ENCODE results near the gene PIK3R3. TPM values are rescaled to one million over a fixed set of nuclear protein-coding genes. Genes with fewer than 3 reads are reported as not detected.

Gene PIK3R3
- total and polyA plus RNA-seq, 2 donors (not counting 3 experiments of a cell fraction or from before 2014, with no cell fraction given), result 7.5 to 14.3 TPM

DNA sequence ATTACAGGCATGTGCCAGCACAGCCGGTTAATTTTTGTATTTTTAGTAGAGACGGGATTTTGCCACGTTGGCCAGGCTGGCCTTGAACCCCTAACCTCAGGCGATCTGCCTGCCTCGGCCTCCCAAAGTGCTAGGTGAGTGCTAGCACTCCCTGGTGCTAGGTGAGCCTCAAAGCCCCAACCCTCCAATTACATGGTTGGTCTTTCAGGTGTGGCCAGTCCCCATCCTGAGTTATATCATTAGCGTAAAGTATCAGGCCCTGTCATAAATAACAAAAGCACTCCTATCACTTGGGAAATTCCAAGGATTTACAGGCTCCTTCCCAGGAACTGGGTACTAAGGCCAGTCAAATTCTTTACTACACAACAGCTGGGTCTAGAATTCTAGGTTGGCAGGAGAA, 138.0 kb downstream of the PIK3R3 start:
- BruUV-seq (replicated peaks), result no TSS peak
- dilution Hi-C loops (cut with MboI; ENCODE audit: extremely low pct_ligation_motif_present, low sequenced_read_pairs), result no loop called here
- CTCF ChIA-PET, result no interaction called here
- intact Hi-C loops (cut with micrococcal nuclease), result no loop called here
- no peaks in the 10 kb centered on the region for H3K9me1 ChIP-seq (replicated peaks; ENCODE audit: control insufficient read depth, extremely low read depth, insufficient read depth, low read length)
- H4K20me1 ChIP-seq (replicated peaks; ENCODE audit: control insufficient read depth, extremely low read depth, insufficient read depth, low read length), result no peaks in the 10 kb centered on the region
- H3K4me3 ChIP-seq (replicated peaks in 1 of 3; ENCODE audit: insufficient read depth in 1 of 3, low read depth in 1 of 3, low read length in 3 of 3), result no peak overlapping the region
- H3K4me2 ChIP-seq (ENCODE audit: insufficient read depth, low read length), result no peak overlapping the region
- H2AFZ ChIP-seq (ENCODE audit: low read depth, low read length), result no peak overlapping the region
- H3K9ac ChIP-seq (replicated peaks; ENCODE audit: extremely low read depth, insufficient read depth, low read length), result no peak overlapping the region
- DNase-seq (ENCODE audit: low read depth, low spot score) (no peak), FAIRE-seq (no peak)
- H3K27ac ChIP-seq (ENCODE audit: insufficient read depth, low read depth, low read length), result no peak overlapping the region
- POLR2A ChIA-PET, result no interaction called here
- no peaks in the 10 kb centered on the region for H3K4me1 ChIP-seq (ENCODE audit: control insufficient read depth, extremely low read depth, insufficient read depth, low read length)
- no peaks in the 10 kb centered on the region for H3K9me3 ChIP-seq (replicated peaks; ENCODE audit: control insufficient read depth, insufficient read depth, low read length)
- H3K79me2 ChIP-seq (ENCODE audit: control insufficient read depth, insufficient read depth, low read length), result no peaks in the 10 kb centered on the region
- no peaks in the 10 kb centered on the region for H3K27me3 ChIP-seq (ENCODE audit: control insufficient read depth in 2 of 2, insufficient read depth in 2 of 2, low read length in 2 of 2)
- no peaks in the 10 kb centered on the region for H3K36me3 ChIP-seq (ENCODE audit: control insufficient read depth in 2 of 2, extremely low read depth in 1 of 2, insufficient read depth in 2 of 2, low read length in 2 of 2)
- TF ChIP-seq CTCF (IDR thresholded peaks at IDR 0.05; ENCODE audit: extremely low read depth in 1 of 2, insufficient read depth in 1 of 2, low read depth in 1 of 2, low read length in 2 of 2) (no peak), JUN (IDR thresholded peaks at IDR 0.05; ENCODE audit: borderline replicate concordance, insufficient read depth, insufficient read length, low read depth) (no peak)

Small RNA genes lying within 50 kb of the gene (small RNA-seq; reads per million reads assigned to genes)
- gene AL358075.3 (ENCODE audit: insufficient read depth, insufficient read length, low read depth, low replicate concordance) (not detected), gene AL672043.1 (ENCODE audit: insufficient read depth, insufficient read length, low read depth, low replicate concordance) (not detected)

Other genes starting within 250 kb of the PIK3R3 start
- 0.37 and 0.88 TPM in 2 replicates for gene TSPAN1, start 42.5 kb upstream of the PIK3R3 start, total RNA-seq
- gene TSPAN1, start 42.5 kb upstream of the PIK3R3 start, polyA plus RNA-seq, result 0.65 and 0.91 TPM in 2 replicates
- gene P3R3URF, start 43.9 kb upstream of the PIK3R3 start, total RNA-seq, result not detected in 2 replicates
- not detected in 2 replicates for gene P3R3URF, start 43.9 kb upstream of the PIK3R3 start, polyA plus RNA-seq
- 64.4 and 66.9 TPM in 2 replicates for gene POMGNT1, start 65.8 kb upstream of the PIK3R3 start, total RNA-seq
- gene POMGNT1, start 65.8 kb upstream of the PIK3R3 start, polyA plus RNA-seq, result 64.3 and 67.5 TPM in 2 replicates
- gene LURAP1, start 70.7 kb upstream of the PIK3R3 start, total RNA-seq, result 2.4 and 3.4 TPM in 2 replicates
- gene LURAP1, start 70.7 kb upstream of the PIK3R3 start, polyA plus RNA-seq, result 2.3 and 2.5 TPM in 2 replicates
- 18.9 and 19.7 TPM in 2 replicates for gene RAD54L, start 115.1 kb upstream of the PIK3R3 start, total RNA-seq
- gene RAD54L, start 115.1 kb upstream of the PIK3R3 start, polyA plus RNA-seq, result 10.1 and 10.5 TPM in 2 replicates
- gene LRRC41, start 171.0 kb upstream of the PIK3R3 start, total RNA-seq, result 69.2 and 71.5 TPM in 2 replicates
- 91.1 and 105 TPM in 2 replicates for gene LRRC41, start 171.0 kb upstream of the PIK3R3 start, polyA plus RNA-seq
- 253 and 266 TPM in 2 replicates for gene UQCRH, start 171.1 kb upstream of the PIK3R3 start, total RNA-seq
- 301 and 527 TPM in 2 replicates for gene UQCRH, start 171.1 kb upstream of the PIK3R3 start, polyA plus RNA-seq
- gene NSUN4, start 208.2 kb upstream of the PIK3R3 start, total RNA-seq, result 21.6 and 22.4 TPM in 2 replicates
- gene NSUN4, start 208.2 kb upstream of the PIK3R3 start, polyA plus RNA-seq, result 18.6 and 23.4 TPM in 2 replicates